GM23338 (cell line): ENCODE measurements around the gene ZNF446. TPM values are rescaled to one million over a fixed set of nuclear protein-coding genes. Genes with fewer than 3 reads are reported as not detected.
"Not testable (repeated sequence)": the region's sequence is repeated elsewhere in the genome, so short reads cannot be mapped to it uniquely, and the experiment has no call there.

ENCODE experiments used
- ATAC-seq: fragments of 200-7000 bp; cut with Tn5 transposase; 3 replicates; pipeline ENCODE4 v1.9.1; 2020
- DNase-seq: peaks from one replicate; pipeline ENCODE4 v3.0.0-alpha.2; 2015; ENCODE audit warnings: low spot score
- H2AFZ ChIP-seq: fragments of 200-600 bp; sonication (generic); 2 replicates; pipeline ENCODE4 v1.8.0; 2016; ENCODE audit warnings: antibody characterized with exemption, mild to moderate bottlenecking, moderate library complexity
- H3F3A ChIP-seq: fragments of 200-600 bp; sonication (generic); replicated peaks from 2 replicates; pipeline ENCODE4 v1.8.0; 2017; ENCODE audit warnings: antibody characterized with exemption, mixed run types, low read depth
- H3K27ac ChIP-seq: fragments of 200-600 bp; sonication (generic); 2 replicates; pipeline ENCODE4 v1.6.1; 2016; ENCODE audit warnings: low read depth
- H3K27me3 ChIP-seq: fragments of 200-600 bp; sonication (generic); 2 replicates; pipeline ENCODE4 v1.8.0; 2016; ENCODE audit warnings: mild to moderate bottlenecking, mixed run types, moderate library complexity; ENCODE audit not compliant: insufficient read depth
- H3K36me3 ChIP-seq: fragments of 200-600 bp; sonication (generic); 2 replicates; pipeline ENCODE4 v1.8.0; 2016; ENCODE audit warnings: mild to moderate bottlenecking; ENCODE audit not compliant: insufficient read depth
- H3K4me1 ChIP-seq: fragments of 200-600 bp; sonication (generic); 2 replicates; pipeline ENCODE4 v1.8.0; 2016; ENCODE audit warnings: mild to moderate bottlenecking, moderate library complexity; ENCODE audit not compliant: insufficient read depth
- H3K4me2 ChIP-seq: fragments of 200-600 bp; sonication (generic); 2 replicates; pipeline ENCODE4 v1.7.1; 2017; ENCODE audit warnings: mixed run types
- H3K4me3 ChIP-seq: fragments of 200-600 bp; sonication (generic); 2 replicates; pipeline ENCODE4 v1.6.1; 2016; ENCODE audit warnings: mixed run types
- H3K79me2 ChIP-seq: fragments of 200-600 bp; sonication (generic); replicated peaks from 2 replicates; pipeline ENCODE4 v1.8.0; 2017; ENCODE audit warnings: mild to moderate bottlenecking; ENCODE audit not compliant: insufficient read depth
- H3K9me2 ChIP-seq: fragments of 200-600 bp; sonication (generic); 2 replicates; pipeline ENCODE4 v1.8.0; 2017; ENCODE audit not compliant: insufficient read depth
- H4K20me1 ChIP-seq: fragments of 200-600 bp; sonication (generic); replicated peaks from 2 replicates; pipeline ENCODE4 v1.8.0; 2017; ENCODE audit warnings: mild to moderate bottlenecking; ENCODE audit not compliant: insufficient read depth
- H3K27ac Mint-ChIP-seq: 2 replicates; pipeline ENCODE4 v1.8.0; 2020; ENCODE audit warnings: inconsistent platforms, mild to moderate bottlenecking, moderate library complexity, mixed read lengths
- H3K27me3 Mint-ChIP-seq: 3 replicates; pipeline ENCODE4 v1.8.0; 2022; ENCODE audit warnings: low read depth, mild to moderate bottlenecking, moderate library complexity, mixed read lengths, inconsistent platforms; ENCODE audit not compliant: insufficient read depth, poor library complexity
- H3K36me3 Mint-ChIP-seq: 3 replicates; pipeline ENCODE4 v1.8.0; 2021; ENCODE audit warnings: low read depth, mild to moderate bottlenecking, inconsistent platforms, moderate library complexity, mixed read lengths
- H3K4me1 Mint-ChIP-seq: 3 replicates; pipeline ENCODE4 v1.8.0; 2020; ENCODE audit warnings: mild to moderate bottlenecking, inconsistent platforms, mixed read lengths
- H3K4me3 Mint-ChIP-seq: 3 replicates; pipeline ENCODE4 v1.8.0; 2021; ENCODE audit warnings: moderate library complexity, mild to moderate bottlenecking, inconsistent platforms, mixed read lengths
- H3K9me3 Mint-ChIP-seq: 3 replicates; pipeline ENCODE4 v1.8.0; 2020; ENCODE audit warnings: moderate library complexity, mild to moderate bottlenecking, inconsistent platforms, mixed read lengths
- CTCF ChIP-seq, 2 experiments: fragments of 200-600 bp in 1 of 2; sonication (generic) in 1 of 2; conservative IDR thresholded peaks; 2 replicates each; pipeline versions ENCODE4 v1.5.1 to v1.6.1; 2016 to 2017; ENCODE audit warnings: antibody characterized with exemption in 2 of 2, low read depth in 2 of 2, mild to moderate bottlenecking in 2 of 2, moderate library complexity in 1 of 2
- EZH2 ChIP-seq: fragments of 200-600 bp; sonication (generic); IDR thresholded peaks from one replicate; pipeline ENCODE4 v1.8.0; 2017; ENCODE audit warnings: antibody characterized with exemption, mild to moderate bottlenecking, low read depth; ENCODE audit not compliant: unreplicated experiment
- EZH2phosphoT487 ChIP-seq: fragments of 200-600 bp; sonication (generic); IDR thresholded peaks from one replicate; pipeline ENCODE4 v1.8.1; 2018; ENCODE audit warnings: antibody characterized with exemption; ENCODE audit not compliant: unreplicated experiment
- JUNB ChIP-seq: IDR thresholded peaks from one replicate; pipeline ENCODE4 v1.6.1; 2016; ENCODE audit warnings: antibody characterized with exemption; ENCODE audit not compliant: unreplicated experiment
- REST ChIP-seq: IDR thresholded peaks from one replicate; pipeline ENCODE4 v1.6.1; 2018; ENCODE audit warnings: antibody characterized with exemption; ENCODE audit not compliant: unreplicated experiment
- polyA plus RNA-seq: library from polyadenylated mRNA; unstranded; fragments of >200 nt; fragmentation: Nextera tagmentation; extraction: Ambion mirVana; gene quantifications from 2 replicates; pipeline ENCODE4 v1.2.1, GENCODE V29; 2016
- total RNA-seq: library from RNA; depleted of rRNA; stranded (reverse); fragments of >200 nt; shearing (Covaris generic); gene quantifications from 2 replicates; pipeline ENCODE4 v1.2.3, GENCODE V29; 2014

ZNF446 gene
- total and polyA plus RNA-seq, 2 experiments from 2014 or later, result 2.1 to 5.6 TPM

- no peak for TF ChIP-seq REST
- TF ChIP-seq EZH2, result no peak
- TF ChIP-seq CTCF (conservative IDR thresholded peaks at IDR 0.05; ENCODE audit: low read depth in 2 of 2), result peak; percentile 17 to 41
Measured at GRCh38 chr19:58499021-58499927, 23.1 kb downstream of the ZNF446 start (continued).

GRCh38 chr19:58500242-58500641, 24.1 kb downstream of the ZNF446 start:
- H3K27me3 ChIP-seq, result no peaks in the 10 kb centered on the region
- no peaks in the 10 kb centered on the region for H3K9me2 ChIP-seq
- no peaks in the 10 kb centered on the region for H3K36me3 ChIP-seq
- Mint-ChIP-seq H3K4me1 (peaks cover 17% of the 10 kb centered on the region), H3K36me3 (no peaks in the 10 kb centered on the region), H3K4me3 (peak overlapping the region; percentile 81), H3K27me3 (peaks cover 9% of the 10 kb centered on the region), H3K9me3 (no peaks in the 10 kb centered on the region; the same call in 2 of the 3 replicates), H3K27ac (peak overlapping the region; percentile 41; the same call in 1 of the 2 replicates)
- ATAC-seq (no peak), DNase-seq (no peak)
- TF ChIP-seq REST, result no peak
- TF ChIP-seq EZH2phosphoT487, result no peak
- TF ChIP-seq JUNB, result no peak
- H3F3A ChIP-seq, result peaks cover 12% of the 10 kb centered on the region
- no peaks in the 10 kb centered on the region for H4K20me1 ChIP-seq
- H3K79me2 ChIP-seq, result 0 out of 2 replicates have a peak, but pooled peaks cover 4% of the 10 kb centered on the region
- H3K4me3 ChIP-seq, result peak overlapping the region; percentile 82
- peak overlapping the region; percentile 89 for H3K4me2 ChIP-seq
- no peak overlapping the region for H3K27ac ChIP-seq
- H2AFZ ChIP-seq, result no peak overlapping the region
- no peaks in the 10 kb centered on the region for H3K4me1 ChIP-seq

GRCh38 chr19:58507602-58508223, 31.6 kb downstream of the ZNF446 start:
- H3K36me3 ChIP-seq, H3K4me3 ChIP-seq, DNase-seq, H3K4me2 ChIP-seq, ATAC-seq, H2AFZ ChIP-seq, H3K27me3 ChIP-seq, H3K27ac ChIP-seq, H3K9me2 ChIP-seq, H3K4me3 Mint-ChIP-seq, H3K27ac Mint-ChIP-seq, H3K4me1 ChIP-seq, H3K4me1 Mint-ChIP-seq, H3K79me2 ChIP-seq, H3F3A ChIP-seq, H4K20me1 ChIP-seq, H3K36me3 Mint-ChIP-seq: not testable (repeated sequence)
- peaks cover 12% of the 10 kb centered on the region for H3K9me3 Mint-ChIP-seq
- peaks cover 19% of the 10 kb centered on the region for H3K27me3 Mint-ChIP-seq
